ENCODE results near the gene MYH10.

Gene MYH10

GRCh38 chr17:8426094-8426720 is 204.3 kb downstream of the MYH10 start (continued):
- no peak for TF ChIP-seq ELK4 (IDR thresholded peaks at IDR 0.05; ENCODE audit: borderline replicate concordance, low read depth, low read length)
- TF ChIP-seq ZNF501 (tag by site-specific recombination; IDR thresholded peaks at IDR 0.05) = no peak
- TF ChIP-seq ZNF624 (tag by site-specific recombination; IDR thresholded peaks at IDR 0.05) = no peak
- no peak for TF ChIP-seq ZNF16 (tag by site-specific recombination; IDR thresholded peaks at IDR 0.05; ENCODE audit: low read depth)
